Esophagus muscularis mucosa (tissue), 3 donors: Measurements from ENCODE around the gene MAP1LC3B.

ENCODE experiments used
- POLR2A ChIP-seq: fragments of 450-650 bp; IDR thresholded peaks from one replicate; pipeline ENCODE4 v1.6.1; 2017; ENCODE audit warnings: antibody characterized with exemption, moderate library complexity, mild to moderate bottlenecking, low read depth
- TF ChIP-seq, protein P1 (sequence below), 3 experiments: fragments of 200-600 bp in 2 of 3; fragments of 450-650 bp in 1 of 3; sonication (generic) in 2 of 3; IDR thresholded peaks; one replicate each; pipeline ENCODE4 v1.5.1; 2017 to 2019; ENCODE audit warnings: antibody characterized with exemption in 3 of 3, mild to moderate bottlenecking in 2 of 3, moderate library complexity in 1 of 3

DNA sequence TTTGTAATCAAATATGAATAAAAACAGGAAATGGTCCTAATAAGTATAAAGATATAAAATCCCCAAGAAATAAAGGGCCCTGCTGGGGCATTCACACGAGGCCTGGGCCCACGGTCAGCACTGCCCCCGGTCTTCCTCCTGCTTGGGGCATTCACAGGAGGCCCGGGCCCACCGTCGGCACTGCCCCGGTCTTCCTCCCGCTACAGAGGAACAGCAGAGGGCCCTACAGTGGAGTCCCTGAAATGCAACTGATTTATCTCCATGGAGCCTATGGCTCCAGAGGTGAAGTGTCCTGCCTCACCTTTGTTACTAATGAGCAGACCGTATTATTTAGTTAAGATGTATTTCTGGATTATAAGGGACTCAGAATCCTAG lies 46.5 kb downstream of the MAP1LC3B start:
- no peak for TF ChIP-seq POLR2A
- TF ChIP-seq, protein P1, sequence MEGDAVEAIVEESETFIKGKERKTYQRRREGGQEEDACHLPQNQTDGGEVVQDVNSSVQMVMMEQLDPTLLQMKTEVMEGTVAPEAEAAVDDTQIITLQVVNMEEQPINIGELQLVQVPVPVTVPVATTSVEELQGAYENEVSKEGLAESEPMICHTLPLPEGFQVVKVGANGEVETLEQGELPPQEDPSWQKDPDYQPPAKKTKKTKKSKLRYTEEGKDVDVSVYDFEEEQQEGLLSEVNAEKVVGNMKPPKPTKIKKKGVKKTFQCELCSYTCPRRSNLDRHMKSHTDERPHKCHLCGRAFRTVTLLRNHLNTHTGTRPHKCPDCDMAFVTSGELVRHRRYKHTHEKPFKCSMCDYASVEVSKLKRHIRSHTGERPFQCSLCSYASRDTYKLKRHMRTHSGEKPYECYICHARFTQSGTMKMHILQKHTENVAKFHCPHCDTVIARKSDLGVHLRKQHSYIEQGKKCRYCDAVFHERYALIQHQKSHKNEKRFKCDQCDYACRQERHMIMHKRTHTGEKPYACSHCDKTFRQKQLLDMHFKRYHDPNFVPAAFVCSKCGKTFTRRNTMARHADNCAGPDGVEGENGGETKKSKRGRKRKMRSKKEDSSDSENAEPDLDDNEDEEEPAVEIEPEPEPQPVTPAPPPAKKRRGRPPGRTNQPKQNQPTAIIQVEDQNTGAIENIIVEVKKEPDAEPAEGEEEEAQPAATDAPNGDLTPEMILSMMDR (IDR thresholded peaks at IDR 0.05), result no peak
